Central memory CD8-positive, alpha-beta T cell (primary cell): ENCODE measurements around the gene HLA-F.
A peak's percentile ranks its signal among the peaks of the same experiment; 100 is the strongest.

ENCODE experiments used
- ATAC-seq: fragments of 150-1000 bp; cut with Tn5 transposase; replicated peaks from 2 replicates; pipeline ENCODE4 v1.10.0; 2022; ENCODE audit warnings: mild to moderate bottlenecking, moderate FRiP score, moderate number of reproducible peaks; ENCODE audit not compliant: poor library complexity, severe bottlenecking; ENCODE audit errors: extremely low read depth
- DNase-seq, 2 donors: peaks; one replicate each; pipeline ENCODE4 v3.0.0; 2021; ENCODE audit warnings: low spot score in 2 of 2
- H3K27ac Mint-ChIP-seq: one replicate; pipeline ENCODE4 v1.8.0; 2022; ENCODE audit warnings: low read depth, mild to moderate bottlenecking, moderate library complexity, mixed read lengths
- H3K27me3 Mint-ChIP-seq: one replicate; pipeline ENCODE4 v1.8.0; 2022; ENCODE audit warnings: mixed read lengths
- H3K36me3 Mint-ChIP-seq: one replicate; pipeline ENCODE4 v1.8.0; 2022; ENCODE audit warnings: mild to moderate bottlenecking, moderate library complexity, mixed read lengths; ENCODE audit not compliant: insufficient read depth
- H3K4me1 Mint-ChIP-seq: one replicate; pipeline ENCODE4 v1.8.0; 2022; ENCODE audit warnings: mixed read lengths
- H3K4me3 Mint-ChIP-seq: one replicate; pipeline ENCODE4 v1.8.0; 2022; ENCODE audit warnings: mild to moderate bottlenecking, moderate library complexity, mixed read lengths
- H3K9me3 Mint-ChIP-seq: one replicate; pipeline ENCODE4 v1.8.0; 2022; ENCODE audit warnings: mixed read lengths

The HLA-F gene

GRCh38 chr6:29723262-29723665 lies at the start of gene HLA-F:
TSS of gene HLA-F (plus strand) at chr6:29723434. CDS start at chr6:29723464, 30 bp downstream.
- ATAC-seq (peak; percentile 85), DNase-seq (peak; percentile 74 to 87)
- Mint-ChIP-seq H3K9me3 (no peaks in the 10 kb centered on the region), H3K4me3 (peak within 1 kb of the TSS; percentile 92), H3K27me3 (no peaks in the 10 kb centered on the region), H3K4me1 (peaks cover 57% of the 10 kb centered on the region), H3K27ac (peak within 1 kb of the TSS; percentile 99), H3K36me3 (peaks cover 64% of the 10 kb centered on the region)

GRCh38 chr6:29674008-29674407 lies 49.2 kb upstream of the HLA-F start:
- peak overlapping the region; percentile 52 for H3K27ac Mint-ChIP-seq
- peaks cover 30% of the 10 kb centered on the region for H3K27me3 Mint-ChIP-seq
- H3K9me3 Mint-ChIP-seq = no peaks in the 10 kb centered on the region
- DNase-seq (no peak), ATAC-seq (no peak)
- H3K36me3 Mint-ChIP-seq = peaks cover 3% of the 10 kb centered on the region
- peaks cover 6% of the 10 kb centered on the region for H3K4me1 Mint-ChIP-seq
- no peak overlapping the region for H3K4me3 Mint-ChIP-seq

GRCh38 chr6:29675561-29675960 lies 47.7 kb upstream of the HLA-F start:
- Mint-ChIP-seq H3K36me3 (peaks cover 3% of the 10 kb centered on the region), H3K4me3 (no peak overlapping the region), H3K4me1 (peaks cover 6% of the 10 kb centered on the region), H3K27ac (no peak overlapping the region), H3K27me3 (peaks cover 22% of the 10 kb centered on the region), H3K9me3 (no peaks in the 10 kb centered on the region)
- DNase-seq (no peak), ATAC-seq (no peak)

- no peak for ATAC-seq
- peaks cover 6% of the 10 kb centered on the region for H3K4me1 Mint-ChIP-seq
Measured at GRCh38 chr6:29676981-29677601, 46.1 kb upstream of the HLA-F start.

GRCh38 chr6:29678114-29678513 lies 45.1 kb upstream of the HLA-F start:
- ATAC-seq (no peak), DNase-seq (no peak)
- Mint-ChIP-seq H3K9me3 (no peaks in the 10 kb centered on the region), H3K27me3 (no peaks in the 10 kb centered on the region), H3K4me1 (peaks cover 6% of the 10 kb centered on the region), H3K27ac (no peak overlapping the region), H3K4me3 (no peak overlapping the region), H3K36me3 (peaks cover 3% of the 10 kb centered on the region)

More at GRCh38 chr6:29676981-29677601, 46.1 kb upstream of the HLA-F start:
- no peak for DNase-seq
- Mint-ChIP-seq H3K36me3 (peaks cover 3% of the 10 kb centered on the region), H3K4me3 (no peak overlapping the region), H3K27ac (peak overlapping the region; percentile 41), H3K9me3 (no peaks in the 10 kb centered on the region), H3K27me3 (peaks cover 7% of the 10 kb centered on the region)

GRCh38 chr6:29679962-29680361 lies 43.3 kb upstream of the HLA-F start:
- DNase-seq (no peak), ATAC-seq (no peak)
- Mint-ChIP-seq H3K9me3 (no peaks in the 10 kb centered on the region), H3K36me3 (peaks cover 3% of the 10 kb centered on the region), H3K27ac (no peak overlapping the region), H3K4me1 (peaks cover 11% of the 10 kb centered on the region), H3K27me3 (no peaks in the 10 kb centered on the region), H3K4me3 (peak overlapping the region; percentile 51)

GRCh38 chr6:29680416-29680815 lies 42.8 kb upstream of the HLA-F start:
- Mint-ChIP-seq H3K36me3 (peaks cover 3% of the 10 kb centered on the region), H3K4me1 (peaks cover 11% of the 10 kb centered on the region), H3K27me3 (no peaks in the 10 kb centered on the region), H3K9me3 (no peaks in the 10 kb centered on the region), H3K4me3 (peak overlapping the region; percentile 51), H3K27ac (no peak overlapping the region)
- ATAC-seq (no peak), DNase-seq (no peak)

- Mint-ChIP-seq H3K27ac (no peak within 1 kb of the TSS), H3K36me3 (peaks cover 3% of the 10 kb centered on the region), H3K4me1 (peaks cover 11% of the 10 kb centered on the region), H3K27me3 (no peaks in the 10 kb centered on the region), H3K9me3 (no peaks in the 10 kb centered on the region), H3K4me3 (peak within 1 kb of the TSS; percentile 51)
- DNase-seq (no peak), ATAC-seq (no peak)
Measured at GRCh38 chr6:29680904-29681303, 42.3 kb upstream of the HLA-F start, which contains the start of gene ZFP57. TSS of gene ZFP57 (minus strand) at chr6:29681152. CDS start at chr6:29677003, 4,149 bp downstream.

GRCh38 chr6:29681811-29682210 lies 41.4 kb upstream of the HLA-F start:
- DNase-seq (no peak), ATAC-seq (no peak)
- H3K9me3 Mint-ChIP-seq = no peaks in the 10 kb centered on the region
- no peak overlapping the region for H3K27ac Mint-ChIP-seq
- no peaks in the 10 kb centered on the region for H3K27me3 Mint-ChIP-seq
- H3K4me3 Mint-ChIP-seq = no peak overlapping the region
- H3K4me1 Mint-ChIP-seq = peaks cover 11% of the 10 kb centered on the region
- H3K36me3 Mint-ChIP-seq = peaks cover 3% of the 10 kb centered on the region

- Mint-ChIP-seq H3K9me3 (no peaks in the 10 kb centered on the region), H3K27ac (no peak overlapping the region), H3K4me1 (peaks cover 6% of the 10 kb centered on the region), H3K27me3 (no peaks in the 10 kb centered on the region), H3K4me3 (no peak overlapping the region), H3K36me3 (no peaks in the 10 kb centered on the region)
- no peak for ATAC-seq
- no peak for DNase-seq
Measured at GRCh38 chr6:29685718-29686326, 37.4 kb upstream of the HLA-F start.

- no peaks in the 10 kb centered on the region for H3K4me1 Mint-ChIP-seq
- no peak overlapping the region for H3K4me3 Mint-ChIP-seq
- no peaks in the 10 kb centered on the region for H3K36me3 Mint-ChIP-seq
- no peak overlapping the region for H3K27ac Mint-ChIP-seq
- ATAC-seq (no peak), DNase-seq (no peak)
- H3K9me3 Mint-ChIP-seq = no peaks in the 10 kb centered on the region
- H3K27me3 Mint-ChIP-seq = peaks cover 27% of the 10 kb centered on the region
Measured at GRCh38 chr6:29694637-29695036, 28.6 kb upstream of the HLA-F start.

- H3K4me1 Mint-ChIP-seq = no peaks in the 10 kb centered on the region
- H3K4me3 Mint-ChIP-seq = no peak overlapping the region
- peaks cover 42% of the 10 kb centered on the region for H3K27me3 Mint-ChIP-seq
- H3K9me3 Mint-ChIP-seq = no peaks in the 10 kb centered on the region
- ATAC-seq = no peak
- DNase-seq = no peak
- H3K27ac Mint-ChIP-seq = no peak overlapping the region
- H3K36me3 Mint-ChIP-seq = no peaks in the 10 kb centered on the region
Measured at GRCh38 chr6:29696147-29697125, 26.8 kb upstream of the HLA-F start.
